Nasal cavity respiratory epithelium epithelial cell of viscerocranial mucosa (primary cell): ENCODE results near the gene FAM161B. TPM values are rescaled to one million over a fixed set of nuclear protein-coding genes. Genes with fewer than 3 reads are reported as not detected.

Experiments used
- total RNA-seq: library from RNA; depleted of rRNA; stranded (reverse); fragments of >200 nt; gene quantifications from 2 replicates; pipeline ENCODE4 v1.2.3, GENCODE V29; 2014

Gene FAM161B, protein sequence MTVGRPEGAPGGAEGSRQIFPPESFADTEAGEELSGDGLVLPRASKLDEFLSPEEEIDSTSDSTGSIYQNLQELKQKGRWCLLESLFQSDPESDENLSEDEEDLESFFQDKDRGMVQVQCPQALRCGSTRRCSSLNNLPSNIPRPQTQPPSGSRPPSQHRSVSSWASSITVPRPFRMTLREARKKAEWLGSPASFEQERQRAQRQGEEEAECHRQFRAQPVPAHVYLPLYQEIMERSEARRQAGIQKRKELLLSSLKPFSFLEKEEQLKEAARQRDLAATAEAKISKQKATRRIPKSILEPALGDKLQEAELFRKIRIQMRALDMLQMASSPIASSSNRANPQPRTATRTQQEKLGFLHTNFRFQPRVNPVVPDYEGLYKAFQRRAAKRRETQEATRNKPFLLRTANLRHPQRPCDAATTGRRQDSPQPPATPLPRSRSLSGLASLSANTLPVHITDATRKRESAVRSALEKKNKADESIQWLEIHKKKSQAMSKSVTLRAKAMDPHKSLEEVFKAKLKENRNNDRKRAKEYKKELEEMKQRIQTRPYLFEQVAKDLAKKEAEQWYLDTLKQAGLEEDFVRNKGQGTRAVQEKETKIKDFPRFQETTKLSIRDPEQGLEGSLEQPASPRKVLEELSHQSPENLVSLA
- total RNA-seq, result 2.1 and 2.8 TPM in 2 replicates

DNA sequence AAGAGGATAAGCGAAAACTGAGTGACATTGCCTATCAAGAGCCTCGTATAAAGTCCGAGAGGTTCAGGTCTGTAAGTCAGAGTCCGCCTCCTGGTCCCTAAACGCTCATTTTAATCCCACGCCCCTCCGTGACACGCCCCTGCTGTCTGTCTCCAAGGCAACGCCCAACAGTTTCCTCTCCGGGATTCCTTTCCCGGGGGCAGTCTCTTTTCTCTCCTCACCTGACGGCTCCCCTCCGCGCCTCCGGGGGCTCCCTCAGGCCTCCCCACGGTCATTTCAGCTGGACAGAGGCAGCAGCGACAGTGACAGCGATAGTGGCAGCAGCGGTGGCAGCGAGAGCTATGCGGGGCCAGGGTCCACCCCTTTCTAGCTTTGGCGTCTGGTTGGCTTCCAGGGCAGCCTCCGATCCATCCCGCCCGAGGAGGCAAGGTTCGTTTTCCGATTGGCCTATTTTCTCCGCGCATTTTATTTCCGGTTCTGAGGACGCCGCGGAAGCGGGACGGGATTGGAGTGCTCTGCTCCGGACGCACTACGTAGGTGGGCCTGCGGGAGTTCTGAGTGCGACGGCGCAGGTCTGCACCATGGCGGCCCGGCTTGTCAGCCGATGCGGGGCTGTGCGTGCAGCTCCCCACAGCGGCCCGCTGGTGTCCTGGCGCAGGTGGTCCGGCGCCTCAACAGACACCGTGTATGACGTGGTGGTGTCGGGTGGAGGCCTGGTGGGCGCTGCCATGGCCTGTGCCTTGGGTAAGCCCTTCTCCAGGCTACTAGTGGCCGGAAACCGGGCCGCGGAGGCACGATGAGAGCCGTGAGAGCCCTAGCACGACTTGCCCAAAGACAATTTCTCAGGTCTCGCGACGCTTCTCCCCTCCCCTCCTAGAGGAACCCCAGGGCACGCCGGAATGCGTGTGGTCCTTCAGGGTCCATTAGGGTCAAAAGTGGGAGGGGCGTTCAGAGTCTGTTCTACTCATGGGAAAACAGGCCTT is at the start of gene FAM161B, which contains the start of gene COQ6:
FAM161B (minus strand) TSS at position 343 of the 983 bp plus-strand sequence; CDS start at position 275, 68 bp downstream.
COQ6 (plus strand) TSS at position 551 of the 983 bp plus-strand sequence; CDS start at position 582, 31 bp downstream.

DNA sequence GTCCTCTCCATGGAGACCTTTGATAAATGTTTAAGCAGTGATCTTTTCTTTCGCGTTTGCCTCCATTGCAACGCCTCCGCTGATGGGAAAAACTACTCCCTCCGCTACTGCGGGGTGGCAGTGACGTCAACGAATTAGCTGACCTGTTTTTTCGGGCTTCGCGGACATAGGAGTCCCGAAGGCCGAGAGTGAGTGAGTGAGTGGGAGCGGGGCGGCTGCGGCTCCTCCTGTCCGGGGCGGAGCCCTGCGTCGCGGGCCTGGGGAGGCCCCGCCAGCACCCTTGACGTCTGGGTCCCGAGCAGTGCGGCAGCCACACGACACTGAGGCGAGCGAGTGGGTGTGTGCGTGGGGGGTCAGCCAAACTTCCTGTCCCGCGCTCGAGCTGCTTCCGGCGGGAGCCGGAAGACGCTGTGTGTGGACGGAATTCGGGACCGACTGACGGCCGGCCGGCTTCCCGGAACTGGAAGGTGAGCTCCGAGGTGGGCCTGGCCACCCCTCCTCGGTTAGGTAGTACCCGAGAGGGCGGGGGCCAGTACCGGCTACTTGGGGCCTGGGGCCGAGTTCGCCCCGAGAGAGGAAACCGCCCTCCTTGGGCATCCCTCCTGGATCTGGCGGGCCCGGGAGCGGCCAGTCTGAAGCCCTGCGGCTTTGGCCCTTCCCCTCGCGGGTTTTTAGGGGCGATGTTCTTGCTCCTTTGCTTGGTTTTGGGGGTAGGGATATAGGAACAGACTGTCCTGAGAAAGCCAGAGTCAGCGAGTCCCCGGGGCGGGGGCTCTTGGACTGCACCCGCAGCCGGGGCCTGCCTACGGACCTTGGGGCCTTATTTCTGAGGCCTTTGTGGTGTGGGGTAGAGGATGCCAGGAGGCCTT is 63.2 kb downstream of the FAM161B start, which contains the start of gene ZNF410:
ZNF410 (plus strand) TSS at position 411 of the 869 bp plus-strand sequence. CDS start 5,317 bp downstream, outside the sequence.

Other genes starting within 250 kb of the FAM161B start
- 8.2 and 18.7 TPM in 2 replicates for gene PNMA1, start 235.7 kb downstream of the FAM161B start, total RNA-seq
- gene PTGR2, start 98.3 kb downstream of the FAM161B start, total RNA-seq, result 6.5 and 9.0 TPM in 2 replicates
- gene ZNF410, start 63.2 kb downstream of the FAM161B start, total RNA-seq, result 74.5 and 171 TPM in 2 replicates
- 13.5 and 15.4 TPM in 2 replicates for gene COQ6, start 208 bp upstream of the FAM161B start, total RNA-seq
- gene ENTPD5, start 69.2 kb upstream of the FAM161B start, total RNA-seq, result 17.4 and 21.1 TPM in 2 replicates
- gene BBOF1, start 69.3 kb upstream of the FAM161B start, total RNA-seq, result 1.7 and 2.9 TPM in 2 replicates
- gene ALDH6A1, start 134.4 kb upstream of the FAM161B start, total RNA-seq, result 16.9 and 29.4 TPM in 2 replicates
- gene LIN52, start 134.9 kb upstream of the FAM161B start, total RNA-seq, result 6.4 and 16.4 TPM in 2 replicates